NCI-H2196 treated with DMSO at 0.1 percent for 48 hours (cell line): ENCODE results near the gene OR13J1.
A peak's percentile ranks its signal among the peaks of the same experiment; 100 is the strongest.

Source experiments
- DNase-seq: peaks from one replicate; lab custom pipeline; 2025; ENCODE audit not compliant: unreplicated experiment; lab: John Stamatoyannopoulos, UW

OR13J1 gene

GRCh38 chr9:35859990-35860339 is 10.2 kb downstream of the OR13J1 start:
- no peak for DNase-seq

- DNase-seq, result no peak
Observed at GRCh38 chr9:35859310-35859989, 10.8 kb downstream of the OR13J1 start.

GRCh38 chr9:35858458-35858857 is 11.7 kb downstream of the OR13J1 start:
- no peak for DNase-seq

- DNase-seq, result no peak
Observed at GRCh38 chr9:35856882-35857281, 13.3 kb downstream of the OR13J1 start.

GRCh38 chr9:35856206-35856605 is 14.0 kb downstream of the OR13J1 start:
- DNase-seq, result no peak

GRCh38 chr9:35854091-35854762 is 16.0 kb downstream of the OR13J1 start:
- no peak for DNase-seq

GRCh38 chr9:35852876-35853865 is 17.0 kb downstream of the OR13J1 start:
- DNase-seq, result no peak

GRCh38 chr9:35852267-35852815 is 17.9 kb downstream of the OR13J1 start:
- no peak for DNase-seq

GRCh38 chr9:35847792-35848572 is 22.2 kb downstream of the OR13J1 start:
- DNase-seq, result no peak

GRCh38 chr9:35845824-35846771 is 24.1 kb downstream of the OR13J1 start:
- no peak for DNase-seq

- DNase-seq, result peak; percentile 26
Observed at GRCh38 chr9:35844628-35845270, 25.5 kb downstream of the OR13J1 start.

GRCh38 chr9:35842795-35843194 is 27.4 kb downstream of the OR13J1 start:
- no peak for DNase-seq

GRCh38 chr9:35842020-35842745 is 28.0 kb downstream of the OR13J1 start:
- no peak for DNase-seq

GRCh38 chr9:35841645-35841900 is 28.6 kb downstream of the OR13J1 start:
- no peak for DNase-seq

- no peak for DNase-seq
Observed at GRCh38 chr9:35840881-35841644, 29.1 kb downstream of the OR13J1 start.

GRCh38 chr9:35839926-35840325 is 30.3 kb downstream of the OR13J1 start:
- DNase-seq, result no peak

- DNase-seq, result no peak
Observed at GRCh38 chr9:35836595-35836994, 33.6 kb downstream of the OR13J1 start.

GRCh38 chr9:35835766-35836165 is 34.4 kb downstream of the OR13J1 start:
- no peak for DNase-seq
